ENCODE results near the gene KAZN. TPM values are rescaled to one million over a fixed set of nuclear protein-coding genes. Genes with fewer than 3 reads are reported as not detected.

Gene KAZN
- total and polyA plus RNA-seq, 4 experiments from 2014 or later, result 0.08 to 0.47 TPM; not detected in 2

- Histone ChIP-seq H3K27me3 (ENCODE audit: insufficient read depth, low read length) (no peaks in the 10 kb centered on the region), H3K36me3 (ENCODE audit: insufficient read depth, low read length) (no peaks in the 10 kb centered on the region), H3K9me3 (ENCODE audit: control insufficient read depth in 1 of 2, low read length in 2 of 2) (no peaks in the 10 kb centered on the region), H3K4me3 (ENCODE audit: low read length in 2 of 2) (no peak overlapping the region), H3K4me1 (ENCODE audit: insufficient read depth, low read length) (peaks cover 7% of the 10 kb centered on the region), H3K27ac (ENCODE audit: low read depth, low read length) (no peak overlapping the region)
- Mint-ChIP-seq H3K27me3 (peaks cover 20 to 28% of the 10 kb centered on the region in 2 donors), H3K36me3 (no peaks in the 10 kb centered on the region), H3K4me3 (peak overlapping the region in 2 of 8 donors; percentile 10 to 23), H3K27ac (peak overlapping the region in 1 of 7 donors; percentile 75), H3K4me1 (peaks cover 7 to 16% (median 10%) of the 10 kb centered on the region in 4 donors), H3K9me3 (peaks cover 0 to 12% (median 1%) of the 10 kb centered on the region in 8 donors)
- intact Hi-C loops (cut with micrococcal nuclease), result no loop called here
- DNase-seq, result no peak
- CTCF ChIA-PET (ENCODE audit: partially characterized antibody), result no interaction called here
- POLR2A ChIA-PET (ENCODE audit: partially characterized antibody), result no interaction called here
Observed at GRCh38 chr1:15100880-15101760, 502.6 kb downstream of the KAZN start.

GRCh38 chr1:15101801-15102200 is 503.3 kb downstream of the KAZN start:
- Histone ChIP-seq H3K27ac (ENCODE audit: low read depth, low read length) (no peak overlapping the region), H3K4me1 (ENCODE audit: insufficient read depth, low read length) (peaks cover 7% of the 10 kb centered on the region), H3K27me3 (ENCODE audit: insufficient read depth, low read length) (no peaks in the 10 kb centered on the region), H3K9me3 (ENCODE audit: control insufficient read depth in 1 of 2, low read length in 2 of 2) (no peaks in the 10 kb centered on the region), H3K4me3 (ENCODE audit: low read length in 2 of 2) (no peak overlapping the region), H3K36me3 (ENCODE audit: insufficient read depth, low read length) (no peaks in the 10 kb centered on the region)
- H3K36me3 Mint-ChIP-seq, result no peaks in the 10 kb centered on the region
- peaks cover 20 to 28% of the 10 kb centered on the region in 2 donors for H3K27me3 Mint-ChIP-seq
- ChIA-PET POLR2A (ENCODE audit: partially characterized antibody) (no interaction called here), CTCF (ENCODE audit: partially characterized antibody) (no interaction called here)
- H3K9me3 Mint-ChIP-seq, result peaks cover 0 to 12% (median 1%) of the 10 kb centered on the region in 8 donors
- intact Hi-C loops (cut with micrococcal nuclease), result no loop called here
- no peak for DNase-seq
- no peak overlapping the region for H3K27ac Mint-ChIP-seq
- peaks cover 7 to 16% (median 10%) of the 10 kb centered on the region in 4 donors for H3K4me1 Mint-ChIP-seq
- no peak overlapping the region for H3K4me3 Mint-ChIP-seq

GRCh38 chr1:15102646-15103045 is 504.2 kb downstream of the KAZN start:
- H3K27me3 ChIP-seq (ENCODE audit: insufficient read depth, low read length), result no peaks in the 10 kb centered on the region
- Mint-ChIP-seq H3K4me1 (peaks cover 7 to 16% (median 10%) of the 10 kb centered on the region in 4 donors), H3K4me3 (no peak overlapping the region), H3K36me3 (no peaks in the 10 kb centered on the region), H3K27ac (no peak overlapping the region), H3K9me3 (peaks cover 0 to 12% (median 1%) of the 10 kb centered on the region in 8 donors), H3K27me3 (peaks cover 23 to 30% of the 10 kb centered on the region in 2 donors)
- CTCF ChIA-PET (ENCODE audit: partially characterized antibody), result no interaction called here
- H3K4me1 ChIP-seq (ENCODE audit: insufficient read depth, low read length), result peaks cover 7% of the 10 kb centered on the region
- no peak overlapping the region for H3K4me3 ChIP-seq (ENCODE audit: low read length in 2 of 2)
- no peak overlapping the region for H3K27ac ChIP-seq (ENCODE audit: low read depth, low read length)
- intact Hi-C loops (cut with micrococcal nuclease), result no loop called here
- H3K36me3 ChIP-seq (ENCODE audit: insufficient read depth, low read length), result no peaks in the 10 kb centered on the region
- no peaks in the 10 kb centered on the region for H3K9me3 ChIP-seq (ENCODE audit: control insufficient read depth in 1 of 2, low read length in 2 of 2)
- DNase-seq, result no peak
- POLR2A ChIA-PET (ENCODE audit: partially characterized antibody), result no interaction called here

GRCh38 chr1:15103211-15103610 is 504.7 kb downstream of the KAZN start:
- Histone ChIP-seq H3K4me3 (ENCODE audit: low read length in 2 of 2) (no peak overlapping the region), H3K9me3 (ENCODE audit: control insufficient read depth in 1 of 2, low read length in 2 of 2) (no peaks in the 10 kb centered on the region), H3K36me3 (ENCODE audit: insufficient read depth, low read length) (no peaks in the 10 kb centered on the region), H3K27ac (ENCODE audit: low read depth, low read length) (no peak overlapping the region), H3K27me3 (ENCODE audit: insufficient read depth, low read length) (no peaks in the 10 kb centered on the region), H3K4me1 (ENCODE audit: insufficient read depth, low read length) (peaks cover 7% of the 10 kb centered on the region)
- ChIA-PET POLR2A (ENCODE audit: partially characterized antibody) (no interaction called here), CTCF (ENCODE audit: partially characterized antibody) (no interaction called here)
- H3K4me1 Mint-ChIP-seq, result peaks cover 7 to 16% (median 10%) of the 10 kb centered on the region in 4 donors
- no peak for DNase-seq
- H3K36me3 Mint-ChIP-seq, result no peaks in the 10 kb centered on the region
- intact Hi-C loops (cut with micrococcal nuclease), result no loop called here
- H3K27me3 Mint-ChIP-seq, result peaks cover 23 to 30% of the 10 kb centered on the region in 2 donors
- H3K4me3 Mint-ChIP-seq, result no peak overlapping the region
- peaks cover 0 to 12% (median 1%) of the 10 kb centered on the region in 8 donors for H3K9me3 Mint-ChIP-seq
- H3K27ac Mint-ChIP-seq, result no peak overlapping the region

GRCh38 chr1:15103906-15104305 is 505.4 kb downstream of the KAZN start:
- Histone ChIP-seq H3K27me3 (ENCODE audit: insufficient read depth, low read length) (no peaks in the 10 kb centered on the region), H3K9me3 (ENCODE audit: control insufficient read depth in 1 of 2, low read length in 2 of 2) (no peaks in the 10 kb centered on the region), H3K4me1 (ENCODE audit: insufficient read depth, low read length) (peaks cover 7% of the 10 kb centered on the region), H3K27ac (ENCODE audit: low read depth, low read length) (no peak overlapping the region), H3K36me3 (ENCODE audit: insufficient read depth, low read length) (no peaks in the 10 kb centered on the region), H3K4me3 (ENCODE audit: low read length in 2 of 2) (no peak overlapping the region)
- DNase-seq, result no peak
- intact Hi-C loops (cut with micrococcal nuclease), result no loop called here
- Mint-ChIP-seq H3K9me3 (peaks cover 0 to 12% (median 1%) of the 10 kb centered on the region in 8 donors), H3K4me1 (peaks cover 7 to 16% (median 10%) of the 10 kb centered on the region in 4 donors), H3K27me3 (peaks cover 25 to 33% of the 10 kb centered on the region in 2 donors), H3K27ac (no peak overlapping the region), H3K4me3 (no peak overlapping the region), H3K36me3 (no peaks in the 10 kb centered on the region)
- CTCF ChIA-PET (ENCODE audit: partially characterized antibody), result no interaction called here
- POLR2A ChIA-PET (ENCODE audit: partially characterized antibody), result no interaction called here

- no peak for DNase-seq
- H3K4me3 Mint-ChIP-seq, result no peak overlapping the region
- Histone ChIP-seq H3K9me3 (ENCODE audit: control insufficient read depth in 1 of 2, low read length in 2 of 2) (no peaks in the 10 kb centered on the region), H3K4me3 (ENCODE audit: low read length in 2 of 2) (no peak overlapping the region), H3K27me3 (ENCODE audit: insufficient read depth, low read length) (no peaks in the 10 kb centered on the region), H3K36me3 (ENCODE audit: insufficient read depth, low read length) (no peaks in the 10 kb centered on the region), H3K27ac (ENCODE audit: low read depth, low read length) (no peak overlapping the region), H3K4me1 (ENCODE audit: insufficient read depth, low read length) (peaks cover 7% of the 10 kb centered on the region)
- H3K4me1 Mint-ChIP-seq, result peaks cover 6 to 16% (median 8%) of the 10 kb centered on the region in 4 donors
- ChIA-PET POLR2A (ENCODE audit: partially characterized antibody) (no interaction called here), CTCF (ENCODE audit: partially characterized antibody) (no interaction called here)
- intact Hi-C loops (cut with micrococcal nuclease), result no loop called here
- no peaks in the 10 kb centered on the region for H3K36me3 Mint-ChIP-seq
- peaks cover 0 to 12% (median 1%) of the 10 kb centered on the region in 8 donors for H3K9me3 Mint-ChIP-seq
- H3K27ac Mint-ChIP-seq, result no peak overlapping the region
- H3K27me3 Mint-ChIP-seq, result peaks cover 20 to 27% of the 10 kb centered on the region in 2 donors
Observed at GRCh38 chr1:15104768-15105167, 506.3 kb downstream of the KAZN start.

- ChIA-PET POLR2A (ENCODE audit: partially characterized antibody) (no interaction called here), CTCF (ENCODE audit: partially characterized antibody) (no interaction called here)
- Histone ChIP-seq H3K4me3 (ENCODE audit: low read length in 2 of 2) (no peak overlapping the region), H3K27ac (ENCODE audit: low read depth, low read length) (no peak overlapping the region), H3K4me1 (ENCODE audit: insufficient read depth, low read length) (no peaks in the 10 kb centered on the region), H3K9me3 (ENCODE audit: control insufficient read depth in 1 of 2, low read length in 2 of 2) (no peaks in the 10 kb centered on the region), H3K27me3 (ENCODE audit: insufficient read depth, low read length) (no peaks in the 10 kb centered on the region), H3K36me3 (ENCODE audit: insufficient read depth, low read length) (no peaks in the 10 kb centered on the region)
- peaks cover 0 to 12% (median 1%) of the 10 kb centered on the region in 8 donors for H3K9me3 Mint-ChIP-seq
- DNase-seq, result no peak
- intact Hi-C loops (cut with micrococcal nuclease), result no loop called here
- H3K4me3 Mint-ChIP-seq, result no peak overlapping the region
- no peak overlapping the region for H3K27ac Mint-ChIP-seq
- peaks cover 0 to 2% (median 0%) of the 10 kb centered on the region in 4 donors for H3K4me1 Mint-ChIP-seq
- H3K36me3 Mint-ChIP-seq, result no peaks in the 10 kb centered on the region
- peaks cover 8 to 14% of the 10 kb centered on the region in 2 donors for H3K27me3 Mint-ChIP-seq
Observed at GRCh38 chr1:15106608-15107007, 508.1 kb downstream of the KAZN start.
